SJCRH30 (cell line): ENCODE data around the gene MAPKAP1. TPM values are rescaled to one million over a fixed set of nuclear protein-coding genes. Genes with fewer than 3 reads are reported as not detected.

Experiments used
- DNase-seq, 2 experiments: peaks; one replicate each; pipeline ENCODE4 v3.0.0-alpha.2; 2015 to 2020
- H3K27ac ChIP-seq: fragments of 250-450 bp; sonication (Bioruptor Pico); 2 replicates; pipeline ENCODE4 v1.5.1; 2020; ENCODE audit warnings: mild to moderate bottlenecking, moderate library complexity
- H3K27me3 ChIP-seq: fragments of 250-450 bp; sonication (Bioruptor Pico); 2 replicates; pipeline ENCODE4 v1.5.1; 2020; ENCODE audit warnings: mild to moderate bottlenecking, moderate library complexity
- H3K36me3 ChIP-seq: fragments of 250-450 bp; sonication (Bioruptor Pico); 2 replicates; pipeline ENCODE4 v1.5.1; 2020; ENCODE audit warnings: mild to moderate bottlenecking, moderate library complexity
- H3K4me1 ChIP-seq: fragments of 250-450 bp; sonication (Bioruptor Pico); 2 replicates; pipeline ENCODE4 v1.5.1; 2020; ENCODE audit warnings: mild to moderate bottlenecking, moderate library complexity
- H3K4me3 ChIP-seq: fragments of 250-450 bp; sonication (Bioruptor Pico); 2 replicates; pipeline ENCODE4 v1.5.1; 2020; ENCODE audit warnings: mild to moderate bottlenecking, moderate library complexity
- H3K9me3 ChIP-seq: fragments of 250-450 bp; sonication (Bioruptor Pico); replicated peaks from 2 replicates; pipeline ENCODE4 v1.5.1; 2020; ENCODE audit warnings: mild to moderate bottlenecking, moderate library complexity
- total RNA-seq: library from RNA; depleted of rRNA; stranded (reverse); fragments of >200 nt; shearing (Covaris generic); gene quantifications from 2 replicates; pipeline ENCODE4 v1.2.3, GENCODE V29; 2014

MAPKAP1 gene
- total RNA-seq, 1 experiment from 2014 or later = 109 TPM

- no peak for DNase-seq
- Histone ChIP-seq H3K27me3 (no peaks in the 10 kb centered on the region), H3K27ac (no peak overlapping the region), H3K9me3 (no peaks in the 10 kb centered on the region), H3K4me3 (no peak overlapping the region), H3K4me1 (peaks cover 14% of the 10 kb centered on the region), H3K36me3 (peaks cover 2% of the 10 kb centered on the region; the same call in 1 of the 2 replicates)
Measured at GRCh38 chr9:125536167-125536772, 170.7 kb downstream of the MAPKAP1 start.

DNA sequence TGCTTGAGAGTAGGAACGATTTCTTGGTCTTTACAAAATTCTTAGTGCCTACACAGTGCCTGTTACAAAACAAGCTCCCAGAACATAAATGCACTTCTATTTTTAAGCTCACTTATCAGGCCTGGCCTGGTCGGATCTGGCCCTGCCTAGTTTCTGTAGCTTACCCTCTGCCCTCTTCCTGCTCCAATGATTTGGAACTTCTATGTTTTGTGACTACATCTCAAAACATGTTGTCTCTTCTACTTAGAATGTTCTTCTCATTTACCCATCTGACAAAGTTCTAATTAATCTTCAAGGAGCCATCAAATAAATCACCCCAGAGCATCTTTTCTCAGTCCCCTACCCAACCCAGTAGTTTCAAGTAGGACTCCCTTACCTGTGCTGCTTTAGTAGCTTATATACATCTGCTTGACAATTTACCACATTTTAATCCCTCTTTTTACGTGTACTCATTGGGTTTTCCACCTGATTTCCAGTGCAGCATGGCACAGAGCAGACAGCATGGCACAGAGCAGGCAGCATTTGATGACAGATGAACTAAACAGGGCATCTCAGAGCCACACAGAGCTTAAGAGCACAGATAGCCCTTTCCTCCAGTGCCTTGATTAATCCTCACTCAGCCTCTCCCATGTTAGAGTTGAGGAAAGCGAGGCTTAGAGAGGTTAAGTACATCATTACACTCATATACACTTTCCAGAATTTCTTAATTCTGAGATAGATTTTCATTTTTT lies 171.9 kb downstream of the MAPKAP1 start:
- H3K9me3 ChIP-seq = no peaks in the 10 kb centered on the region

DNA sequence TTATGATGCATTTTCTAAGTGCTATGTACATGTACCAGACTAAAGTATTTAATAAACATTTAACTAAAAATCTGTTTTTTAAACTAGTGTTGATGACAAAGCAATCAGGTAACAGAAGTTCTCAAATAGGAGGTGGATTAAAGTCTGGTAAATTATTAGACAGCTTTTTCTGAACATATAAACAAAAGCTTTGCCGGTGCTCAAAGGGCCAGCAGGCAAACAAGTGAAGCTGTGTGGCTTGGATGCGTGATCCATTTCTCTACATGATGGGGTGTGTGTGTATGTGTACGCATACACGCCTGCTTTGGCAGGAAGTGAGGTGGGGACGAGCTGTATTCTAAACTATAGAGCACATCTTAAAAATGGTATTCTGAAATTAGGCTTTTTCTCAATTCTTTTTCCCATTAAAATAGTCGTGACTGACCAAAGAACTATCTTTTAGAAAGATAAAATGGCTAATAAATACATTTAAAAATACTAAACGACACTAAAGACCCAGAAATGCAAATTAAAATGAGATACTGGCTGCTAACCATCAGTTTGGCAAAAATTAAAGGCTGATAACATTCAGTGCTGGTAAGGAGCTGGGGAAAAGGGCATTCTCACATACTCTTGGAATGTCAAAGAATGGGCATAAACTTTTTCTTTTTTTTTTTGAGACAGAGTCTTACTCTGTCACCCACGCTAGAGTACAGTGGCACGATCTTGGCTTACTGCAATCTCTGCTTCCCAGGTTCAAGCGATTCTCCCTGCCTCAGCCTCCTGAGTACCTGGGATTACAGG lies 174.0 kb downstream of the MAPKAP1 start:
- DNase-seq = no peak
- Histone ChIP-seq H3K4me3 (no peak overlapping the region), H3K27me3 (no peaks in the 10 kb centered on the region), H3K4me1 (peaks cover 6% of the 10 kb centered on the region), H3K9me3 (no peaks in the 10 kb centered on the region), H3K36me3 (peaks cover 2% of the 10 kb centered on the region; the same call in 1 of the 2 replicates), H3K27ac (no peak overlapping the region)

More for the DNA sequence above, 171.9 kb downstream of the MAPKAP1 start:
- Histone ChIP-seq H3K27me3 (no peaks in the 10 kb centered on the region), H3K4me3 (no peak overlapping the region), H3K27ac (no peak overlapping the region), H3K36me3 (peaks cover 2% of the 10 kb centered on the region; the same call in 1 of the 2 replicates), H3K4me1 (peaks cover 14% of the 10 kb centered on the region)
- no peak for DNase-seq

DNA sequence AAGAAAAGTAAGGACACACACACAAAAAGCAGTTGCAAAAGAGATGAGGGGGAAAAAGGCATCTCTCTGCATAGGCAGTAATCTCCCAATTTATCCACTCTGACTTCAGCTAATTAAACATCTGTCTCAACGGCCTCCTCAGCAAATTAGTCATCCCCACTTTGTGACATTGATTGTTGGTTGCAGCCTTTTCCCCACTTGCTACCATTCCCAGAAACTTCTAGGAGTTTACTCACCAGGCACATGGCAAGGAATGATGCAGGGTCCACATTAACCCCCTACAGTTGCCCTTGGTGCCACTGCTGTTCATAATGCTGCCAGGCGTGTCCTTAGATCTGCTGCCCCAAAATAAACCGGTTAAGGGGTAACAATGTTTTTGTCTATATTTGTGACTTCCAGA lies 174.6 kb downstream of the MAPKAP1 start:
- no peak for DNase-seq
- H3K36me3 ChIP-seq = peaks cover 2% of the 10 kb centered on the region; the same call in 1 of the 2 replicates
- no peak overlapping the region for H3K4me3 ChIP-seq
- H3K27me3 ChIP-seq = no peaks in the 10 kb centered on the region
- H3K27ac ChIP-seq = no peak overlapping the region
- no peaks in the 10 kb centered on the region for H3K9me3 ChIP-seq
- no peaks in the 10 kb centered on the region; the same call in none of the 2 replicates for H3K4me1 ChIP-seq

DNA sequence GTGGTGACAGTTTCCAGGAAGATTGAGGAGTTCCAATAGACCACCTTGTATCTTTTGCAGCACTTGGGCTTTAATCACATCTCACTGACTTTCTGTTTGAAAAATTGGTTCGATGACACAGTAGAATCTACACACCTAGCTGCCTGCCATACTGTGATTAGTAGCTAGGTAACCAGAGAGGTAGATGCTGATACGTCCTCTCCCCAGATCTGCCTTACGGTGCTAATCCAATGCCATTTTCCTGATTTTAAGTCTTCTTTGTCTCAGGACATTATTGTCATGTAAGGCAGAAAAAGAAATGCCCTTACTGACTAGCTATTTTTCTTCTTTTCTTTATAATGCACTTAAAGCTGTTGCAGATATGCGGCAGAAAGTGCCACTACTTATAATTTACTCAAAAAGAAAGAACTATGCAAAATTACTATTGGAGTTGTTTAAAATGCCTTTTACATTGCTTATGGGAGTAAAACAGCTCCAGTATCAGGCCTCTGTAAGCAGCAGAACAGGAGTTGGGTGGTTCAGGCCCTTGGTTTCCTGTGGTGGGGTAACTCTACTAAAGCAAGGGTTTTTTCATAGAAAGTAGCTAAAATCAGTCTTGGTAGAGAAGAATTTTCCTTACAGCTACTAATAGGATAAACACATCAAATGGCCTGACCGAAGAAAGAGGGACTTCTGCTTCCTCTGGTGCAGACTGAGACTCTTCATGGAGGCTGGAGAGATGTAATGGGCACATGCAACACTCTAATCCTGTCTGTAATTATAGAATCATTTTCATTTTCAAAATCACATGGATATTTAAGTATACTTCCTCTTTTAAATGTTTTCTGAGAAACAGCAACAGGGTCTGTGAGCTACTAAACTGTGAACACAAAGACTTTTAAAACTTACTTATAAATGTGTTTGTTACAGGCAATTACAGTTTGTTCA lies 177.2 kb downstream of the MAPKAP1 start:
- H3K36me3 ChIP-seq = peaks cover 2% of the 10 kb centered on the region; the same call in 1 of the 2 replicates
- no peak overlapping the region for H3K4me3 ChIP-seq
- no peak for DNase-seq
- H3K27ac ChIP-seq = no peak overlapping the region
- peaks cover 11% of the 10 kb centered on the region for H3K4me1 ChIP-seq
- no peaks in the 10 kb centered on the region for H3K9me3 ChIP-seq
- H3K27me3 ChIP-seq = no peaks in the 10 kb centered on the region

GRCh38 chr9:125529107-125529506 lies 177.9 kb downstream of the MAPKAP1 start:
- H3K36me3 ChIP-seq = peaks cover 2% of the 10 kb centered on the region
- H3K27ac ChIP-seq = no peak overlapping the region
- H3K4me1 ChIP-seq = peaks cover 11% of the 10 kb centered on the region
- no peaks in the 10 kb centered on the region for H3K27me3 ChIP-seq
- DNase-seq = no peak
- no peak overlapping the region for H3K4me3 ChIP-seq
- H3K9me3 ChIP-seq = no peaks in the 10 kb centered on the region

DNA sequence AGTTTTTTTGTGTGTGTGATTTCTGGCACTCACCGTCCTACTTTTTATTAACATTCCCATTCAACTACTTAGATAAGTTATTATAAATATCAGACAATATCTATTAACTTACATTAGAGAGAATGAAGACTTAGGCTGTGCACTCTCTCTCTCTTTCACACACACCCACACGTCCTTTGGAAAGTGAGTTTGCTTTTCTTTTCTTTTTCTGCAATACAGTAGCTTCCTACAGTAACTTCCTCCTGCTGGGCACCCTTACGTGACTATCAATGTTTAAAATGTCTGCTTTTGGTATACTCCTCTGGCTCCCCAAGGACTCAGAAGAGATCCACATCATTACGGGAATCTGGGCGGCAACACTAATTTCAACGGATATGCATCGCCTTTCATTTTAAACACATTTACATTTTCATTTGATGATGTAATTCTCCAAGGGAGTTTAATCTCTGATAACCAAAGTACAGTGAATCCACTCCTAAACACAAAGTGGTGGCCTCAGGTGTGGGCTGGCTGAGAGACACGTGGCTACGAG lies 179.5 kb downstream of the MAPKAP1 start:
- no peaks in the 10 kb centered on the region for H3K9me3 ChIP-seq
- H3K27ac ChIP-seq = no peak overlapping the region
- no peak overlapping the region for H3K4me3 ChIP-seq
- peaks cover 11% of the 10 kb centered on the region for H3K4me1 ChIP-seq
- H3K36me3 ChIP-seq = no peaks in the 10 kb centered on the region; the same call in 1 of the 2 replicates
- no peak for DNase-seq
- no peaks in the 10 kb centered on the region for H3K27me3 ChIP-seq

- no peak overlapping the region for H3K4me3 ChIP-seq
- H3K27me3 ChIP-seq = no peaks in the 10 kb centered on the region
- no peaks in the 10 kb centered on the region; the same call in 1 of the 2 replicates for H3K36me3 ChIP-seq
- peak overlapping the region; percentile 10; the same call in 1 of the 2 replicates for H3K27ac ChIP-seq
- peak in 1 of 2 experiments; percentile 33 for DNase-seq
- no peaks in the 10 kb centered on the region for H3K9me3 ChIP-seq
- peaks cover 24% of the 10 kb centered on the region for H3K4me1 ChIP-seq
Measured at GRCh38 chr9:125525921-125526631, 180.9 kb downstream of the MAPKAP1 start.

GRCh38 chr9:125524583-125525355 lies 182.2 kb downstream of the MAPKAP1 start:
- Histone ChIP-seq H3K27me3 (no peaks in the 10 kb centered on the region), H3K9me3 (no peaks in the 10 kb centered on the region), H3K27ac (no peak overlapping the region), H3K36me3 (peaks cover 7% of the 10 kb centered on the region), H3K4me1 (peaks cover 29% of the 10 kb centered on the region), H3K4me3 (no peak overlapping the region)
- DNase-seq = no peak

DNA sequence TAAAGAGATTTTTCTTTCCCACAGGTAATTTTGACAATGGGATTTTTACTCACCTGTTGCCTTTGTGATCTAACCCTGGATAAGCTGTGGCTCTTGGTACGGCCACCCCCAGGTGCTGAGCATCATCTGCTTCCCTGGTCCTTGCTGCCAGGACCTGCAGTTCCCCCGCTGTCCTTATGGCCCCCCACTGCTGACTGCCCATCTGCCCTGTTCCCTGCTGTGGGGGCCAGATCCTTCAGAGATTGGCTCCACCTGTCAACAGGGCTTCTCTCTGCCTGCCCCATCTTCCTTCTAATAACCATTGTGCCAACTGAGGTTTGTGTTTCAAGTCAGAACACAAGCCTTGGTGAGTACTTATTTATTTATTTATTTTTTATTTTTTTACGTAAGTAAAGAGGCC lies 183.3 kb downstream of the MAPKAP1 start:
- H3K9me3 ChIP-seq = no peaks in the 10 kb centered on the region
- H3K4me3 ChIP-seq = no peak overlapping the region
- peaks cover 7% of the 10 kb centered on the region for H3K36me3 ChIP-seq
- H3K27ac ChIP-seq = no peak overlapping the region
- no peak for DNase-seq
- no peaks in the 10 kb centered on the region for H3K27me3 ChIP-seq
- H3K4me1 ChIP-seq = peaks cover 29% of the 10 kb centered on the region

DNA sequence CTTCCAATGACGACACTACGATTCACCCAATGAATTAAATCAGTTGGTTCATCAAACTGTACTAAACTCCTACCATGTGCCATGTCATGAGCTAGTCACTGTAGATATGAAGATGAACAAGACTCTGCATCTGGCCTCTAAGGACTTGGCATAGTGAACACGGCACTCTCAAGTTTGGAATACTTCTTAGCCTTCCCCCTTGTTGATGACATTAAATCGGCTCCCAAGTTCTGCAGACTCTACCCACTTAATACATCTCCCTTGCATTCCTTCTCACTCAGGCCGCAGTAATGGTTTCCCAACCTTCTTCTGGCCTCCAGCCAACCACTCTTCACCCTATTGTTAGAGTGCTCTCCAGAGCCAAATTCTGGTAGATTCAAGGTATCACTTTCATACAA lies 184.7 kb downstream of the MAPKAP1 start:
- Histone ChIP-seq H3K27ac (peak overlapping the region; percentile 61), H3K4me3 (no peak overlapping the region)
- DNase-seq = no peak

DNA sequence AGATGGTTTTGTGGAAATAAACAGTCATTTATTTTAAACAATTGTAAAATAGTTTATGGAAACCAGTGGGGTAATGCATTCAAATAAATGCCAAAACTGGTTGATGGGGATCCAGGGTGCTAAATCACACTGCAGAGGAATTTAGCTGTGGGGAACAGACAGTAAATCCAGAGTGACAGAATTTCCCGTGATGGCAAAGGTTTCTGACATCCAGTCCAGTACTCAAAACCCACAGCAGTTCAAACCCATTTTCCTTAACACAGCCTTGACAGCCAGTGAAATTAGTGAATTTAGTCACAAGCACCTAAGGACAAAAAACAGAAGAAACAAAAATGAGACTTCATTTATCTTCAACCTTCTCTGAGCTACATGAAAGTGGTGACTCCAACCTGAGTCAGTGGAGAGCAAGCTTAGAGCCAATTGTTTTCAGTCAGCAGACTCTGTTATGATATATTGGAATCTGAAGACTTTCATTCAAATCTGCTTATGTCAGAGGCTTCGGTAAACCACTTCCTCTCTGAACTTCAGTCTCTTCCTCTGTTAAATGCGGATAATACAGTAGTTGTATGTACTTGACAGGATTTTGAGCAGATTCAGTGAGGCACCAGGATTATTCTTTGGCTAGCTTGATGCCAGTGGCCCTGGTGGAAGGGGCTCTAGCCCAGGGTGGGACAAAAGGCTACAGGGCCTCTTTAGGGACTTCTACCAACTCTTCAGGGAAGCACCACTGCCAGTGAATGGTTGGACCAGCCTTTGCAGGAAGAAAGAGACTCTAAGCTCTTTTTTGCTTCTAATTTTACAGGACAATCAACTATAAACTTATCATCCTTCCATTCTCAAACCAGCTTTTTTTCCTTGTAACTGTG lies 185.3 kb downstream of the MAPKAP1 start:
- Histone ChIP-seq H3K27ac (peak overlapping the region; percentile 61), H3K36me3 (peaks cover 7% of the 10 kb centered on the region), H3K27me3 (no peaks in the 10 kb centered on the region), H3K9me3 (no peaks in the 10 kb centered on the region), H3K4me3 (no peak overlapping the region), H3K4me1 (peaks cover 26% of the 10 kb centered on the region)
- DNase-seq = peak in 1 of 2 experiments; percentile 37

More for the DNA sequence above, 184.7 kb downstream of the MAPKAP1 start:
- peaks cover 7% of the 10 kb centered on the region for H3K36me3 ChIP-seq
- no peaks in the 10 kb centered on the region for H3K9me3 ChIP-seq
- H3K27me3 ChIP-seq = no peaks in the 10 kb centered on the region
- H3K4me1 ChIP-seq = peaks cover 29% of the 10 kb centered on the region
